ENCODE measurements around the gene PPIP5K2. TPM values are rescaled to one million over a fixed set of nuclear protein-coding genes. Genes with fewer than 3 reads are reported as not detected.

PPIP5K2 gene
- total RNA-seq, 6 experiments from 2014 or later = 19.4 to 30.6 (median 26.3) TPM

GRCh38 chr5:103234239-103234975 is 114.3 kb downstream of the PPIP5K2 start:
- WGBS (ENCODE audit: insufficient coverage, low coverage, low lambda C conversion rate, missing lambda C conversion rate) = 62% methylated on average over 4 of the region's 4 CpGs
- no peaks in the 10 kb centered on the region for H3K27me3 ChIP-seq
- no peak overlapping the region for H3K27ac ChIP-seq
- H3K9me3 ChIP-seq = no peaks in the 10 kb centered on the region
- no peak for TF ChIP-seq POLR2A (IDR thresholded peaks at IDR 0.05)
- no peak for TF ChIP-seq CTCF (IDR thresholded peaks at IDR 0.05)
- no peaks in the 10 kb centered on the region for H3K36me3 ChIP-seq
- no peak overlapping the region for H3K4me3 ChIP-seq
- DNase-seq (no peak), ATAC-seq (no peak)
- H3K4me1 ChIP-seq = no peaks in the 10 kb centered on the region
- intact Hi-C loops (cut with DNase I) = loop anchor here in 1 of 2 donors (10.0 kb wide), 1 partner anchor 240 kb away; no protein-coding TSS in a partner anchor

GRCh38 chr5:103235891-103236290 is 115.8 kb downstream of the PPIP5K2 start:
- Histone ChIP-seq H3K27ac (no peak overlapping the region), H3K9me3 (no peaks in the 10 kb centered on the region), H3K4me3 (no peak overlapping the region), H3K4me1 (no peaks in the 10 kb centered on the region), H3K27me3 (no peaks in the 10 kb centered on the region), H3K36me3 (no peaks in the 10 kb centered on the region)
- DNase-seq (no peak), ATAC-seq (no peak)
- intact Hi-C loops (cut with DNase I) = loop anchor here in 1 of 2 donors (10.0 kb wide), 1 partner anchor 239 kb away; no protein-coding TSS in a partner anchor
- 50% methylated on average over 1 of the region's 1 CpG for WGBS (ENCODE audit: insufficient coverage, low coverage, low lambda C conversion rate, missing lambda C conversion rate)
- TF ChIP-seq POLR2A (IDR thresholded peaks at IDR 0.05) = no peak
- no peak for TF ChIP-seq CTCF (IDR thresholded peaks at IDR 0.05)

GRCh38 chr5:103237778-103238177 is 117.7 kb downstream of the PPIP5K2 start:
- Histone ChIP-seq H3K4me3 (no peak overlapping the region), H3K4me1 (no peaks in the 10 kb centered on the region), H3K27ac (no peak overlapping the region), H3K27me3 (no peaks in the 10 kb centered on the region), H3K36me3 (no peaks in the 10 kb centered on the region), H3K9me3 (no peaks in the 10 kb centered on the region)
- TF ChIP-seq POLR2A (IDR thresholded peaks at IDR 0.05) (no peak), CTCF (IDR thresholded peaks at IDR 0.05) (no peak)
- peak in 1 of 4 donors; percentile 32 for ATAC-seq
- no peak for DNase-seq
- WGBS (ENCODE audit: insufficient coverage, low coverage, low lambda C conversion rate, missing lambda C conversion rate) = 63% methylated on average over 1 of the region's 1 CpG
- intact Hi-C loops (cut with DNase I) = loop anchor here in 1 of 2 donors (10.0 kb wide), 1 partner anchor 237 kb away; no protein-coding TSS in a partner anchor

- ATAC-seq (no peak), DNase-seq (no peak)
- TF ChIP-seq CTCF (IDR thresholded peaks at IDR 0.05) (no peak), POLR2A (IDR thresholded peaks at IDR 0.05) (no peak)
- H3K9me3 ChIP-seq = no peaks in the 10 kb centered on the region
- no peaks in the 10 kb centered on the region for H3K27me3 ChIP-seq
- H3K4me1 ChIP-seq = no peaks in the 10 kb centered on the region
- intact Hi-C loops (cut with DNase I) = no loop called here
- no peak overlapping the region for H3K27ac ChIP-seq
- 37% methylated on average over 2 of the region's 2 CpGs for WGBS (ENCODE audit: insufficient coverage, low coverage, low lambda C conversion rate, missing lambda C conversion rate)
- H3K36me3 ChIP-seq = no peaks in the 10 kb centered on the region
- H3K4me3 ChIP-seq = no peak overlapping the region
These were observed 123.6 kb downstream of the PPIP5K2 start for GRCh38 chr5:103243665-103244064.

Data from right lobe of liver (tissue), 6 donors.